GM21619 (cell line): ENCODE results near the gene HS3ST6.
"Not testable (repeated sequence)": the region's sequence is repeated elsewhere in the genome, so short reads cannot be mapped to it uniquely, and the experiment has no call there.

Experiments
- ATAC-seq: cut with Tn5 transposase; IDR thresholded peaks from one replicate; pipeline ENCODE4 v1.9.1; 2021; ENCODE audit not compliant: unreplicated experiment

Gene HS3ST6

DNA sequence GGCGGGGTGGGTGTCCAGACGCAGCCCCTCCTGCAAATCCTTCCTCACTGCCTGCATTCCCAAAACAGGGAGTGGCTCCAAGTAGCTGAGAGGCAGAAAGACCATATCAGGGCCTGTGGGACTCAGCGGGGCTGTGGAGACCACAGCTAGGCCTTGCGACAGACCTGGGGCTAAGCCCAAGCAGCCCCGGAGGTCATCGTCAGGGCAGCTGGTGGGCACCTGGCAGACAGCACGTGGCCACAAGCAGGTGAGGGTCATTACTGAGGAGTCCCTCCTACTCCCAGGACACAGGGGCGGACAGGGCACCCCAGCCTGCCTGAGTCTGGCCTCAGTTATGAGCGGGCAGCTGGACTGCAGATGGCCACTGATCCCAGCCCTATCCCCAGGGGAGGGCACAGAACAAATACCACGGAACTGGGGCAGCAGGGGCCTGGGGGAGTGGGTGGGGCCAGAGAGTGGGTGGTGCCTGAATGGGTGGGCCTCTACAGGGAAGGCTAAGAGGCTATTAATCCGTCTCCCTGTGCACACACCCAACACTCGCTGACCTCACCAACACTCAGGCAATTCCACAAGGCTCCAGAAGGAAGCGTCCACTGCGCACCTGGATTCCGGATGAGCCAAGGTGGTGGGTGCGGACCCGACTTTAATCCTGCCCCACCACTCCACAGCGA lies 8.5 kb downstream of the HS3ST6 start:
- ATAC-seq, result no peak

- no peak for ATAC-seq
Measured at GRCh38 chr16:1908983-1909382, 9.2 kb downstream of the HS3ST6 start.

GRCh38 chr16:1908184-1908583 lies 10.0 kb downstream of the HS3ST6 start:
- ATAC-seq, result no peak

DNA sequence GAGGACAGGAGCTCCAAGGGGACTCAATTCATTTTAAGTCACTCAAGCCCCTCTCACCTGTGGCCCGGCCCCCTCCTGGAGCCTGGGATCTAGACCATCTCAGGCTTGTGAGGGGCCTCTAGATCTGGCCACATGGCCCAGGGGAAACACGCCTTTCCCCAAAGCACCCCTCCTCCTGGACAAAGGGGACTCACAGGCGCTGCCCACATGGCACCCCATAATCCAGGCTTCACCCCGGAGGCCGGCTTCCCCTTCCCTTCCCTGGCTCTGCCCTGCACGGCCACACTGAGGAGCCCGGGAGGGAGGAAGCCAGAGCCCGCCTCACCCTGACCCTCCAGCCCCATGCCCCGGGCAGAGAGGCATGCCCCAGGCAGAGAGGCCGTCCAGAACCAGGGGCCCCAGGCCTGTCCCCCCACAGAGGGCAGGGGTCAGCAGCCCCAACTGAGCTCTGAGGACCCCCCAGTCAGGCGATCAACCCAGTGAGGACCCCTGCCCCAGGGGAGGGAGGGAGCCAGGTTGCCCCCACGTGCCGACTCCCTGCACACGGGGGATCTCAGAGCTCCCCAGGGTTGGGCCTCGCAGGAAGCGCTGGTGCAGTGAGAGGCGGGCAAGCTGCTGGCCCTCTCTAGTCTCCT lies 10.9 kb downstream of the HS3ST6 start:
- no peak for ATAC-seq

DNA sequence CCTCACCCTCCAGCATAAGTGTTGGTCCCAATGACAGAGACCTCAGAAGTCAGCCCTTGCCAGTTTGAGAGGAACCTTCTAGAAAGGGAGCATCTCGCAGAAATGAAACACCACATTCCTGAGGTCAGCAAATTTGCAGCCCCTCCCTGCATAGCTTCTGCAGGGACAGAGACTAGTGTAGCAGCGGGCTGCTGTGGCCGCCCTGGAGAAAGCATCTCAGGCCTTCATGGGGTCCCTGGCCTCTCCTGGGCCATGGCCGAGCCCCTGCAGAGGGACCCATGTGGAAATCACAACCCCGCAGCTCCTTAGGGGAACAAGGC lies 11.4 kb downstream of the HS3ST6 start:
- no peak for ATAC-seq

- ATAC-seq, result no peak
Measured at GRCh38 chr16:1906055-1906845, 12.0 kb downstream of the HS3ST6 start.

DNA sequence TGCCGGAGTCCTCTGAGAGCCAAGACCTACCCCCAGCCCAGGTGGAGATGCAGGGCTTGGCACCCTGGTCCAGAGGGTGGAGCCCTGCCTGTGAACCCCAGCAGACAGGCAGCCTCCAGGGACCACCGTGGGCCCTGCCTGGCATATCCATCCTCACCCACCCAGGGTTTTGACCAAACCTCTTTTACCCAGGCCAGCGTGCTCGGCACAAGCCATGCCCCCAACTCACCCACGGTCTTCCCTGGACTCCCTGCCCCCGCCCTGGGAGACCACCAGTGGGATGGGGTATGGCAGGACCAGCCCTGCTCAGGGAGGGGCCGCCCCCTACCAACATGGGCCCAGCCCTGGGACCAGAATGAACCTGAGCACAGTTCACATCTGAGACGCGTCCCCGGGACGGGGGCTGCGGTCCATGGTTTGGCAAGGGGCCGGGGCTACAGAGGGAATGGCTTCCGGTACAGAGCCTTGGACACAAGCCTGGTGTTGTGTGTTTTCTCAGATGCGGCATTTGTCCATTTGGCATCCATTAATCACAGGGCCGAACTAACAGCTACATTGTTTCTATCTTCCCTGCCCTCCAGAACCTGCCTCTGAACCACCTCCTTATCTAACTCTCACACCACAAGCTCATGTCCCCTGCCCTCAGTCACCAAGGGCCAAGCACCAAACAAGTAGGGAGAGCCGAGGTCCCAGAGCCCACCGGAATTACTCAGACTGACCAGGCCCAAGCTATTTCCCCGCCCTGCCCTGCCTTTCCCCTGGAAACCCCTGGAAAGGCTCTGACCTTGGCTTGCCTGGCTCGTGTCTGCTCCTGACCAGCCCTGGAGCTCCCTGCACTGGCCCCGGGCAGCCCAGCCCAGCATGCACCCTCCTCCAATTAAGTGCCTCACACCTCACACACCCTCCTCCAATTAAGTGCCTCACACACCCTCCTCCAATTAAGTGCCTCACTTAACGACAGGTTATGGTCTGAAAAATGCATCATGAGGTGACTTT lies 14.1 kb downstream of the HS3ST6 start:
- ATAC-seq, result no peak

DNA sequence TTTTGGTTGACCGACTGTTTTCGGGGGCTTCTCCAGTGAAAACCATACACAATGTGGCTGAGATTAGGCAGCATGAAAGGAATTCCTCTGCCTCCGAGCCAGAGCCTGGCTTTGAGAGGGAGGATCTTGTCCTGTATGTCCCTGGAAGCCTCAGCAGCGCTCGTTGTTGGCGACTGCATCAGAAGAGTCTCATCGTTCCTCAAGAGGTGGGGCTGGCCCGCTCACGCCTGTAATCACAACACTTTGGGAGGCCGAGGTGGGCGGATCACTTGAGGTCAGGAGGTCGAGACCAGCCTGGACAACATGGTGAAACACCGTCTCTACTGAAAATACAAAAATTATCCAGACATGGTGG lies 15.0 kb downstream of the HS3ST6 start:
- ATAC-seq, result no peak

- no peak for ATAC-seq
Measured at GRCh38 chr16:1902547-1903219, 15.5 kb downstream of the HS3ST6 start.

DNA sequence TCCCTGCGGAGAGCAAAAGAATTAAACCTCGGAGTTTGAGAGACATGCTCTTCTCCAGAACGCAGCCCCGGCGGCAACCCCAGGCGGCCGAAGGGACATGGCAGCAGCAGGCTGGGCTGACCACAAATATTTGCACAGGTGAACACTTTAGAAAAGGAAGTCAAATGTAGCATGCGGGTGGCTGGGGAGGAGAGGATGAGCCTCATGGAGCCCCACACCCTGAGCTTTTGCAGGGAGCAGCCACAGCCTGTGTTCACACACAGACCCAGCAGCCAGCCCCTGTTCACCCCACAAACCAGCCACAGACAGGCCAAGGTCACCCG lies 17.8 kb downstream of the HS3ST6 start:
- ATAC-seq, result no peak

GRCh38 chr16:1899641-1900451 lies 18.4 kb downstream of the HS3ST6 start:
- no peak for ATAC-seq

GRCh38 chr16:1897692-1898091 lies 20.5 kb downstream of the HS3ST6 start:
- not testable (repeated sequence) for ATAC-seq

- ATAC-seq, result no peak
Measured at GRCh38 chr16:1895949-1896675, 22.1 kb downstream of the HS3ST6 start.

DNA sequence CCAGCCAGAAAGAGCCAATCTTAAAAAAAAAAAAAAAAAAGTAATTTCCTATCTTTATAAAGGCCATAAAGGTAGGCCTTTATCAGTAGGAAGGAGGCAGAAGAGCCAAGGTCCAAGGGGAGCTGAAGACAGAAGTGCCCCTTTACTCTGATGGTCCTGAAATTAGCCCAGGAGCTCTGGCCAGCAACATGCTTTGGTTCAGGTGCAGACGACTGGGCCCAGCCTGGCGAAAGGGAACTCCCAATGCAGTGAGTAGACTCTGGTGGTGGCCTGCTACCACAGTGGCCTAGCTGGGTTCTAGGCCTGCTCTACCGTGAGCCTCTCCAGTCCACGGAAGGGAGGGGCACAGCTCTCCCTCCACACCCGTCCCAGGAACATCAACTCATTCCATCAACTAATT lies 23.1 kb downstream of the HS3ST6 start:
- no peak for ATAC-seq

- ATAC-seq, result no peak
Measured at GRCh38 chr16:1890708-1891050, 27.5 kb downstream of the HS3ST6 start.

DNA sequence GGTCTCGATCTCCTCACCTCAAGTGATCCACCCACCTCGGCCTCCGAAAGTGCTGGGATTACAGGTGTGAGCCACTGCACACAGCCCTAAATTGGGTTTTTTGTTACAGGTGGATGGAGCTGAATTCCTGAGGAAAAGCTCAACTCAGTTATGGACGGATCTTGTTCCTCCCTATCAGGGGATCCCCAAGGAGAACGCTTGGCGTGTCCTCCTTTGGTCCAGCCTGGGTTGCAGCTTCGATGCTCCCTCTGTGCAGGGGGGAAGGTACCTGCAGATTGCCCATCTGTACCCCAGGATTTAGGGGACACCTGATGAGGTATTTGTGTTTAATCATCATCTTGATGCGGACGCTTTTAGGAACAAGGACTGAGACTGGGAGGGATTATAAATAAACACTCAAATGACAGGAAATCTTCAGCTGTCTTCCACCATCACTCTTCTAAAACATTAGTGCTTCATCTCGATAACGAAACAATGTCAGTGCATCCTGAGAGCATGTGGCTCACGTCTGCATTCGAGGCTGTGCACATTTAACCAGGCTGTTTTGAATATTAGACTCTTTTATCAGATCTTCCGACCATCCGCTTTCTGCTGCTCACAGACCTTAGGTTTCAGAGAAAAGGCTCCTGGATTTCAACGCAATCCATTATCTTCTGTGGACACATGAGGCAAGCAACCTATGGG lies 28.0 kb downstream of the HS3ST6 start:
- ATAC-seq, result no peak

- no peak for ATAC-seq
Measured at GRCh38 chr16:1887711-1888354, 30.4 kb downstream of the HS3ST6 start.

DNA sequence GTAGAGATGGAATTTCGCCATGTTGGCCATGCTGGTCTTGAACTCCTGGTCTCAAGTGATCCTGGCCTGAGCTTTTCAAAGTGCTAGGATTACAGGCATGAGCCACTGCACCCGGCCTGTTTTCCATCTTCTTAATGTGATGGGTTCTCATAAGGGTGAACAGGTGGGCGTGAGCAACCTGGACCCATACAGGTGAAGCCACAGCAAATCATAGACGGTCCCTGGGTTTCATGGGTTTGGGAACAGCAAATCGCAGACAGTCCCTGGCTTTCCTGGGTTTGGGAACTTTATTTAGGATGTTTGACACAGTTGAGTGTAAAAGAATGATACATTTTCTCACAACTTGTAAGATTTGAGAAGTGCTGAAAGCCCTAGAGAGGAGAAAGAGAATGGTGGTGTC lies 33.3 kb downstream of the HS3ST6 start:
- ATAC-seq, result no peak
